ENCODE results near the gene CDK14.

DNA sequence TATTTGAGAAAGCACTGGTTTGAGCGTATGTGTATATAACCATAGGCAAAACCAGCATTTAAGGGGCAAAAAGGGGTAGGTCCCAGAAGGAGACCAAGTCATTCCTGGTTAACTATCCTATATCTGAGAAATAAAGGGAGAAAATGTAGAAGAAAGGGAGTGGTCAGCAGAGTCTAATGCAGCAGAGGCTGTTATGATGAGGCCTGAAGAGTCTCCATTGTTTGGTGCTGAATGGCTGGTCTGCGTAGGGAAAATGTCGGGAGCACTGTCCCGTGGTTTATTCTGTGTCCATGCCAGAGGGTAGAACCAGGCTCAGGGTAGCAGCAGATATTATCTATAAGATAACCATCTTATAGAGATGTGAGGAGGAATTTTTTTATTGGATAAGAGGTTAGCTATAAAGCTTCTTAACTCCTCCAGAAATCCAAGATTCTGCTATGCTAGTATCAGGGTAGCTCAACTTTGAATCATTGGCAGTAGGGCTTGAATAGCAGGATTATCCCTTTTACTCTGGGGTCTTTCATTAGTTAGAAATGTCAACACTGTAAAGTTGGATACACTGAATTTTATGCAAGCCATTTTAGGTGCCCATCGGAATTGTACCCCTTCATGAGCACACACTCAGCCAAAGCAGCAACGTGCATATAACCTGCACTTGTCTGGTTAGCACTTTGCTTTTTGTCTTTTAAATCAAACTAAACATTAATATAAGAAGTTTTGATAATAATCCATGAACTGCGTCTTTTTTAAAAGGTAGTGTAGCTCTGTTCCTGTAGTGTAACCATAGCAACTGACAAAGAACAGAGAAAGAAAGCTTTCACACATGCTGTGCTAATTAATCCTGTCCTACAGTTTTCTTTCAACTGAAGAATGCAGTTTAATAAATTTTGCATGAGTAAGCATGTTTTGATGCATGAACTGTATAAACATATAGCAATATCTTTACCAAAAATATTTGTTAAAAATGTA, 356.1 kb downstream of the CDK14 start:
- TF ChIP-seq, protein P1, sequence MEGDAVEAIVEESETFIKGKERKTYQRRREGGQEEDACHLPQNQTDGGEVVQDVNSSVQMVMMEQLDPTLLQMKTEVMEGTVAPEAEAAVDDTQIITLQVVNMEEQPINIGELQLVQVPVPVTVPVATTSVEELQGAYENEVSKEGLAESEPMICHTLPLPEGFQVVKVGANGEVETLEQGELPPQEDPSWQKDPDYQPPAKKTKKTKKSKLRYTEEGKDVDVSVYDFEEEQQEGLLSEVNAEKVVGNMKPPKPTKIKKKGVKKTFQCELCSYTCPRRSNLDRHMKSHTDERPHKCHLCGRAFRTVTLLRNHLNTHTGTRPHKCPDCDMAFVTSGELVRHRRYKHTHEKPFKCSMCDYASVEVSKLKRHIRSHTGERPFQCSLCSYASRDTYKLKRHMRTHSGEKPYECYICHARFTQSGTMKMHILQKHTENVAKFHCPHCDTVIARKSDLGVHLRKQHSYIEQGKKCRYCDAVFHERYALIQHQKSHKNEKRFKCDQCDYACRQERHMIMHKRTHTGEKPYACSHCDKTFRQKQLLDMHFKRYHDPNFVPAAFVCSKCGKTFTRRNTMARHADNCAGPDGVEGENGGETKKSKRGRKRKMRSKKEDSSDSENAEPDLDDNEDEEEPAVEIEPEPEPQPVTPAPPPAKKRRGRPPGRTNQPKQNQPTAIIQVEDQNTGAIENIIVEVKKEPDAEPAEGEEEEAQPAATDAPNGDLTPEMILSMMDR (conservative IDR thresholded peaks at IDR 0.05 in 1 of 2, IDR thresholded peaks at IDR 0.05 in 1 of 2; ENCODE audit: low read depth in 1 of 2, low read length in 2 of 2) = no peak
- TF ChIP-seq EZH2 (IDR thresholded peaks at IDR 0.05; ENCODE audit: low read length, missing control alignments) = no peak

Measured in fibroblast of lung (primary cell).